IMR-90 (cell line): ENCODE results near the gene ASIC2. TPM values are rescaled to one million over a fixed set of nuclear protein-coding genes. Genes with fewer than 3 reads are reported as not detected.

Experiments used
- ATAC-seq: fragments of 200-7000 bp; cut with Tn5 transposase; 2 replicates; pipeline ENCODE4 v1.9.1; 2020; ENCODE audit warnings: low read depth, mild to moderate bottlenecking, moderate library complexity
- BruUV-seq: library from RNA; stranded (reverse); fragments of 400-500 nt; replicated peaks from 2 replicates; lab custom pipeline; 2021; lab: Mats Ljungman, UMichigan
- CTCF ChIA-PET: fragments of 300-600 bp; formaldehyde crosslinking; extraction: SDS; loops from one replicate; lab custom pipeline; 2021; ENCODE audit warnings: antibody characterized with exemption; lab: Yijun Ruan, JAX
- POLR2A ChIA-PET: fragments of 300-600 bp; sonication (Branson Sonifier 250); formaldehyde crosslinking; loops from one replicate; lab custom pipeline; 2022; ENCODE audit warnings: antibody characterized with exemption; ENCODE audit not compliant: unreplicated experiment; lab: Charles Lee
- DNase-seq: peaks from one replicate; pipeline ENCODE4 v3.0.0; 2013
- H2AFZ ChIP-seq: replicated peaks from 2 replicates; pipeline ENCODE3; 2013; ENCODE audit warnings: low read length, mild to moderate bottlenecking; ENCODE audit not compliant: poor library complexity
- H2AK5ac ChIP-seq: 2 replicates; pipeline ENCODE4 v1.6.1; 2013; ENCODE audit warnings: low read depth, low read length, inconsistent platforms
- H2AK9ac ChIP-seq: replicated peaks from 2 replicates; pipeline ENCODE3; 2013; ENCODE audit warnings: mild to moderate bottlenecking, low read depth, low read length, moderate library complexity; ENCODE audit not compliant: poor library complexity
- H2BK120ac ChIP-seq: 2 replicates; pipeline ENCODE4 v1.6.1; 2013; ENCODE audit warnings: low read depth, low read length, inconsistent platforms
- H2BK15ac ChIP-seq: 3 replicates; pipeline ENCODE4 v1.6.1; 2013; ENCODE audit warnings: low read depth, low read length, inconsistent platforms
- H2BK20ac ChIP-seq: 2 replicates; pipeline ENCODE4 v1.6.1; 2013; ENCODE audit warnings: low read depth, mild to moderate bottlenecking, inconsistent platforms, low read length, moderate library complexity
- H2BK5ac ChIP-seq: 2 replicates; pipeline ENCODE4 v1.6.1; 2013; ENCODE audit warnings: mild to moderate bottlenecking, low read depth, low read length, inconsistent platforms; ENCODE audit not compliant: poor library complexity, severe bottlenecking
- H3K14ac ChIP-seq: replicated peaks from 2 replicates; pipeline ENCODE4 v1.6.1; 2013; ENCODE audit warnings: low read depth, low read length, inconsistent platforms
- H3K18ac ChIP-seq: 2 replicates; pipeline ENCODE4 v1.6.1; 2013; ENCODE audit warnings: low read depth, low read length, control low read depth
- H3K23ac ChIP-seq: 2 replicates; pipeline ENCODE4 v1.6.1; 2013; ENCODE audit warnings: low read depth, low read length, inconsistent platforms
- H3K27ac ChIP-seq: 2 replicates; pipeline ENCODE4 v1.5.1; 2013; ENCODE audit warnings: mild to moderate bottlenecking, control low read depth, low read length; ENCODE audit not compliant: insufficient read depth
- H3K27me3 ChIP-seq: 2 replicates; pipeline ENCODE4 v1.6.1; 2013; ENCODE audit warnings: low read length; ENCODE audit not compliant: control insufficient read depth, insufficient read depth
- H3K36me3 ChIP-seq: 2 replicates; pipeline ENCODE4 v1.6.1; 2013; ENCODE audit warnings: low read length, mixed read lengths; ENCODE audit not compliant: control insufficient read depth, insufficient read depth
- H3K4ac ChIP-seq: 2 replicates; pipeline ENCODE4 v1.6.1; 2013; ENCODE audit warnings: low read depth, low read length, inconsistent platforms
- H3K4me1 ChIP-seq: 2 replicates; pipeline ENCODE4 v1.6.1; 2013; ENCODE audit warnings: low read length, mixed read lengths; ENCODE audit not compliant: control insufficient read depth, insufficient read depth
- H3K4me2 ChIP-seq: 2 replicates; pipeline ENCODE4 v1.6.1; 2013; ENCODE audit warnings: low read depth, mild to moderate bottlenecking, control low read depth, low read length, moderate library complexity
- H3K4me3 ChIP-seq: 2 replicates; pipeline ENCODE4 v1.5.1; 2013; ENCODE audit warnings: low read depth, mild to moderate bottlenecking, control low read depth, low read length, moderate library complexity; ENCODE audit not compliant: insufficient read depth
- H3K56ac ChIP-seq: 2 replicates; pipeline ENCODE4 v1.6.1; 2013; ENCODE audit warnings: low read length, inconsistent platforms; ENCODE audit not compliant: insufficient read depth; ENCODE audit errors: extremely low read depth
- H3K79me1 ChIP-seq, 2 experiments: 2 replicates each; pipeline ENCODE4 v1.6.1; 2013; ENCODE audit warnings: low read length in 2 of 2, inconsistent platforms in 1 of 2, low read depth in 1 of 2
- H3K9ac ChIP-seq: 2 replicates; pipeline ENCODE4 v1.6.1; 2013; ENCODE audit warnings: low read depth, low read length, control low read depth
- H3K9me1 ChIP-seq: 2 replicates; pipeline ENCODE4 v1.6.1; 2013; ENCODE audit warnings: low read length, inconsistent platforms; ENCODE audit not compliant: insufficient read depth
- H3K9me3 ChIP-seq: 2 replicates; pipeline ENCODE4 v1.6.1; 2013; ENCODE audit warnings: low read length; ENCODE audit not compliant: control insufficient read depth, insufficient read depth
- H4K20me1 ChIP-seq: 2 replicates; pipeline ENCODE4 v1.6.1; 2013; ENCODE audit warnings: low read length, inconsistent platforms; ENCODE audit not compliant: insufficient read depth
- H4K5ac ChIP-seq: 2 replicates; pipeline ENCODE4 v1.6.1; 2013; ENCODE audit warnings: mild to moderate bottlenecking, low read depth, low read length, control low read depth
- H4K8ac ChIP-seq, 2 experiments: 2 replicates each; pipeline ENCODE4 v1.6.1; 2013; ENCODE audit warnings: low read depth in 2 of 2, low read length in 2 of 2, control low read depth in 1 of 2, inconsistent platforms in 1 of 2
- H4K91ac ChIP-seq: 2 replicates; pipeline ENCODE4 v1.6.1; 2013; ENCODE audit warnings: low read depth, low read length, inconsistent platforms; ENCODE audit not compliant: insufficient read depth
- FOS ChIP-seq: fragments of 150-350 bp; IDR thresholded peaks from 2 replicates; pipeline ENCODE4 v1.6.1; 2016; ENCODE audit warnings: low read depth, low read length
- MAFK ChIP-seq: IDR thresholded peaks from 2 replicates; pipeline ENCODE4 v1.6.1; 2012; ENCODE audit warnings: low read depth, low read length, improper control_type of control experiment
- MAZ ChIP-seq: IDR thresholded peaks from 2 replicates; pipeline ENCODE4 v1.6.1; 2012; ENCODE audit warnings: low read depth, mild to moderate bottlenecking, low read length, improper control_type of control experiment, moderate library complexity, borderline replicate concordance
- MXI1 ChIP-seq: IDR thresholded peaks from 2 replicates; pipeline ENCODE4 v1.6.1; 2012; ENCODE audit warnings: low read depth, mild to moderate bottlenecking, low read length, moderate library complexity, borderline replicate concordance
- RAD21 ChIP-seq: IDR thresholded peaks from 2 replicates; pipeline ENCODE4 v1.6.1; 2012; ENCODE audit warnings: low read length, improper control_type of control experiment
- RFX5 ChIP-seq: IDR thresholded peaks from 2 replicates; pipeline ENCODE4 v1.8.0; 2012; ENCODE audit warnings: low read depth, mild to moderate bottlenecking, low read length, moderate library complexity
- SMC3 ChIP-seq: fragments of 150-350 bp; IDR thresholded peaks from 2 replicates; pipeline ENCODE4 v1.6.1; 2016; ENCODE audit warnings: low read depth, mild to moderate bottlenecking, antibody characterized with exemption, low read length, moderate library complexity
- WGBS, 2 experiments: methylation state at CpG; one replicate each; pipeline versions ENCODE4 v1.1.5 to v1.1.7; 2013; ENCODE audit warnings: missing lambda C conversion rate in 2 of 2; ENCODE audit not compliant: insufficient read length in 1 of 2; ENCODE audit errors: extremely low coverage in 2 of 2; 5-methylcytosine and 5-hydroxymethylcytosine counted together
- dilution Hi-C: fragments of 300-500 bp; cut with HindIII; formaldehyde crosslinking; loops from one replicate; pipeline ENCODE4 v1.14.3; 2018; ENCODE audit warnings: low sequenced_read_pairs; ENCODE audit not compliant: unreplicated experiment
- in situ Hi-C: fragments of 300-500 bp; cut with MboI; formaldehyde crosslinking; loops from 3 replicates; pipeline ENCODE4 v1.14.3; 2019; ENCODE audit warnings: low sequenced_read_pairs, inconsistent platforms, mixed read lengths
- intact Hi-C: fragments of 100-400 bp; cut with micrococcal nuclease; formaldehyde crosslinking; loops from 2 replicates; pipeline ENCODE4 v1.10.0; 2022
- polyA plus RNA-seq, 3 experiments: library from polyadenylated mRNA; depleted of rRNA; stranded (reverse); fragments of >200 nt; gene quantifications; 2 replicates each; pipeline ENCODE4 v1.2.3, GENCODE V29; 2012; ENCODE audit warnings: low replicate concordance in 1 of 3
- total RNA-seq: library from RNA; depleted of rRNA; stranded (reverse); fragments of >200 nt; gene quantifications from 2 replicates; pipeline ENCODE4 v1.2.3, GENCODE V29; 2012
- TF ChIP-seq, protein P1 (sequence below): fragments of 150-350 bp; IDR thresholded peaks from 2 replicates; pipeline ENCODE4 v1.6.1; 2017; ENCODE audit warnings: mild to moderate bottlenecking, antibody characterized with exemption, low read length, low read depth

ASIC2 gene
- total and polyA plus RNA-seq, 2 of the 4 experiments (the other 2 are of a cell fraction) = under 0.01 to 0.15 TPM

- Histone ChIP-seq H2AK5ac (no peak overlapping the region), H3K9me3 (no peaks in the 10 kb centered on the region), H3K79me1 (no peaks in the 10 kb centered on the region), H2BK15ac (no peak overlapping the region), H3K9me1 (no peaks in the 10 kb centered on the region), H3K27me3 (no peaks in the 10 kb centered on the region; the same call in 1 of the 2 replicates), H4K8ac (no peak overlapping the region), H3K27ac (no peak overlapping the region), H2AK9ac (no peak overlapping the region), H4K20me1 (no peaks in the 10 kb centered on the region), H4K91ac (no peak overlapping the region), H3K14ac (no peak overlapping the region), H3K56ac (no peak overlapping the region), H3K4me1 (no peaks in the 10 kb centered on the region), H3K4ac (no peak overlapping the region), H2BK120ac (no peak overlapping the region), H3K4me3 (no peak overlapping the region), H3K18ac (no peak overlapping the region), H2BK20ac (no peak overlapping the region), H3K36me3 (no peaks in the 10 kb centered on the region), H2AFZ (no peak overlapping the region), H2BK5ac (no peak overlapping the region), H4K5ac (no peak overlapping the region), H3K23ac (no peak overlapping the region), H3K9ac (no peak overlapping the region), H3K4me2 (no peak overlapping the region)
- TF ChIP-seq SMC3 = no peak
- no peak for TF ChIP-seq RAD21
- TF ChIP-seq FOS = no peak
- TF ChIP-seq MAFK = no peak
- no peak for TF ChIP-seq MXI1
- TF ChIP-seq, protein P1, sequence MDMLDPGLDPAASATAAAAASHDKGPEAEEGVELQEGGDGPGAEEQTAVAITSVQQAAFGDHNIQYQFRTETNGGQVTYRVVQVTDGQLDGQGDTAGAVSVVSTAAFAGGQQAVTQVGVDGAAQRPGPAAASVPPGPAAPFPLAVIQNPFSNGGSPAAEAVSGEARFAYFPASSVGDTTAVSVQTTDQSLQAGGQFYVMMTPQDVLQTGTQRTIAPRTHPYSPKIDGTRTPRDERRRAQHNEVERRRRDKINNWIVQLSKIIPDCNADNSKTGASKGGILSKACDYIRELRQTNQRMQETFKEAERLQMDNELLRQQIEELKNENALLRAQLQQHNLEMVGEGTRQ = no peak
- no peak for TF ChIP-seq MAZ
- no peak for TF ChIP-seq RFX5
- ChIA-PET CTCF (interaction anchor here (0.7 kb wide), 1 partner anchor 693 kb away, joined by 3 read pairs; no protein-coding TSS in a partner anchor), POLR2A (no interaction called here)
- WGBS, 2 experiments = no CpG with 5 or more reads among the region's 2 CpGs
- dilution Hi-C loops (no loop called here), in situ Hi-C loops (no loop called here), intact Hi-C loops (no loop called here)
- DNase-seq (no peak), ATAC-seq (no peak)
- no TSS peak for BruUV-seq
Observed at GRCh38 chr17:33057564-33057963, 235.5 kb downstream of the ASIC2 start.
